MM.1S (cell line): ENCODE data around the gene KLHL2.
"Not testable (repeated sequence)": the region's sequence is repeated elsewhere in the genome, so short reads cannot be mapped to it uniquely, and the experiment has no call there.

Source experiments
- CTCF ChIP-seq: fragments of 300-600 bp; sonication (generic); IDR thresholded peaks from 2 replicates; pipeline ENCODE4 v1.5.1; 2016; ENCODE audit warnings: antibody characterized with exemption, low read length, mixed read lengths
- EZH2 ChIP-seq: fragments of 300-600 bp; sonication (generic); optimal IDR thresholded peaks from 2 replicates; pipeline ENCODE3; 2017; ENCODE audit warnings: low read depth, mild to moderate bottlenecking, antibody characterized with exemption, low read length, mixed read lengths
- EZH2phosphoT487 ChIP-seq: fragments of 300-600 bp; sonication (generic); IDR thresholded peaks from 2 replicates; pipeline ENCODE4 v1.6.1; 2018; ENCODE audit warnings: antibody characterized with exemption, low read length

- not testable (repeated sequence) for TF ChIP-seq CTCF, EZH2, EZH2phosphoT487
Observed at GRCh38 chr4:165244587-165245186, 37.3 kb downstream of the KLHL2 start.
